GM12892 (cell line): ENCODE results near the gene CACHD1.

Experiments used
- DNase-seq: peaks from one replicate; pipeline ENCODE4 v3.0.0; 2011; ENCODE audit not compliant: insufficient read length
- FAIRE-seq: peaks from 2 replicates; lab custom pipeline; 2011; peaks lifted over from hg19 to GRCh38; lab: Jason Lieb, UNC
- POLR2A ChIP-seq: IDR thresholded peaks from 2 replicates; pipeline ENCODE4 v1.6.1; 2011; ENCODE audit warnings: low read depth, low read length, control low read depth
- POLR2AphosphoS5 ChIP-seq: IDR thresholded peaks from 2 replicates; pipeline ENCODE4 v1.6.1; 2011; ENCODE audit warnings: low read depth, low read length, control low read depth
- TAF1 ChIP-seq: IDR thresholded peaks from 2 replicates; pipeline ENCODE4 v1.6.1; 2011; ENCODE audit warnings: low read depth, mild to moderate bottlenecking, control low read depth, low read length, borderline replicate concordance

CACHD1 gene

DNA sequence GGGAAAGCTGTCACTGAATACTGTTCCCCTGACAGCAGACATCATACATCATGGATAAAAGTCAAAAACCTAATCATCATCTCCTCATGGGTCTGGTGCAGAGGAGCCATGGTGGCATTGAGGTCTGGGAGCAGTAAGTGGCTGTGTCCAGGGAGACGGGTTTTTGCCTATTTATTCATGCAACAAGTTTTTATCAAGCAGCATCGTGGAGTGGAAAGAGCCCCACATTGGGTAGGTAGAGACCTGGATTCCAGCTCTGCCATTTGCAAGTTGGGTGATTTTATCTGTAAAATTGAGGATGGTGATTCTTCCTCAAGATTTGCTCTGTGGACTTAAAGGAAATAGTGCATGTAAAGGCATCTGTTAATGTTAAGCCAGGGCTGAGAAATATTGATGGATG lies 4.2 kb downstream of the CACHD1 start:
- no peak for FAIRE-seq
- no peak for DNase-seq
- TF ChIP-seq POLR2A, result no peak
- TF ChIP-seq POLR2AphosphoS5, result no peak
- no peak for TF ChIP-seq TAF1

DNA sequence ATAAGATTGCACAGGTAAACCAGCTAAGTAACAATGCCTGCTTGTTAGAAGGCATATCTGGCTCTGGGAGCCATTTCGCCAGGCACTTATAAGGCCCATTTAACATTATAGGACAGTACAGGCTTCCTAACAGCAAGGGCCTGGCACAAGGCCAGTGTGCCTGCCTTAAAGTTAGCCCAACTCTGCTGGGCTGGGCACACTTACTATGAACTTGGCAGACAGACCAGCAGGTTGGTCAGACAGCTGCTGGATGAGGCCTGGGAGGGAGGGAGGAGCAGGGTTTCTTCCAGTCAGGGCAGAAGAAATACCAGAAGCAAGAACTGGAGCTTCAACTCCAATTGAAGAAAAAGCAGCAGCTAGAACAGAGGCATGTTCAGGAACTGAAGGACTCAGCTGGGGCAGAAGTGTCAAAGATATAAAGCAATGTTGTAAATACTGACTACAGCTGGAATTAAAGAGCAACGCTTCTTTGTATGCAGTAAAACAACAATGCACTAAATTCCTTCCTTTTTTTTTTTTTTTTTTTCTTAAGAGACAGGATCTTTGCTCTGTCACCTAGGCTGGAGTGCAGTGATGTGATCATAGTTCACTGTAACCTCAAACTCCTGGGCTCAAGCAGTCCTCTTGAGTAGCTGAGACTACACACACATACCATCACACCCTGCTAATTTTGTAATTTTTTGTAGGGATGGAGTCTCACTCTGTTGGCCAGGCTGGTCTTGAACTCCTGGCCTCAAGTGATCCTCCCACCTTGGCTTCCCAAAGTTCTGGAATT lies 4.9 kb downstream of the CACHD1 start:
- FAIRE-seq (no peak), DNase-seq (no peak)
- no peak for TF ChIP-seq POLR2A
- TF ChIP-seq POLR2AphosphoS5, result no peak
- no peak for TF ChIP-seq TAF1

DNA sequence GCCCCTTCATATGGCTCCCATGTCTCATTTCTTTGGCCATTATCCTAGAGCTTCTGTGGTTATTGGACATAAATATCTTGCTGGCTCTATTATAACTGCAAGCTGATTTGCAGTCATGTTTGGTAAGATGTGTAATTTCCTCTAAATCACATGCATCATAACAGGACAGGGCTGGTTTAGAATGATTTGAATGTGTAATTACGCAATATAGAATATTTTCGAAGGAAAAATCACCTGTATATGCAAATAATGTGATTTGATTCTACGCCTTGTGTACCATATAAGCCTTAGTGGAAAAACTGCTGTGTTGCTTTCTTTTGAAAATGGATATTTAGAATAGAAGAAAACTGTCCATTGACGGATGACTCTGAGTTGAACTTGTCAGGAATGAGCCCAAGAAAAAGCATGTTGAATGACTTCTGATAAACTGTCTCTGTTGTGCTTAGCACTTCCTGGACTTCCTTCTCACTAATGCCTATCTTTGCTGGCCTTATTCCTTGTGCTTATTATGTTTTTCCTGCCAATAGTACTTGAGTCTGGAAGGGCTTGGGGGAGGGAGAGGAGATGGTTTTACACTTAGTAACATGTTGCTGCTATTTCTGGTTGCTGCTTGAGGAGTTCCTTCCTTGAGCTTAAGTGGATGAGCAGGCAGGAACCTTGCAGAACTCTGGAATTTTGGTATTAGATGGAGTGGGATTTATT lies 6.5 kb downstream of the CACHD1 start:
- TF ChIP-seq POLR2AphosphoS5 (no peak), TAF1 (no peak), POLR2A (no peak)
- no peak for FAIRE-seq
- no peak for DNase-seq

DNA sequence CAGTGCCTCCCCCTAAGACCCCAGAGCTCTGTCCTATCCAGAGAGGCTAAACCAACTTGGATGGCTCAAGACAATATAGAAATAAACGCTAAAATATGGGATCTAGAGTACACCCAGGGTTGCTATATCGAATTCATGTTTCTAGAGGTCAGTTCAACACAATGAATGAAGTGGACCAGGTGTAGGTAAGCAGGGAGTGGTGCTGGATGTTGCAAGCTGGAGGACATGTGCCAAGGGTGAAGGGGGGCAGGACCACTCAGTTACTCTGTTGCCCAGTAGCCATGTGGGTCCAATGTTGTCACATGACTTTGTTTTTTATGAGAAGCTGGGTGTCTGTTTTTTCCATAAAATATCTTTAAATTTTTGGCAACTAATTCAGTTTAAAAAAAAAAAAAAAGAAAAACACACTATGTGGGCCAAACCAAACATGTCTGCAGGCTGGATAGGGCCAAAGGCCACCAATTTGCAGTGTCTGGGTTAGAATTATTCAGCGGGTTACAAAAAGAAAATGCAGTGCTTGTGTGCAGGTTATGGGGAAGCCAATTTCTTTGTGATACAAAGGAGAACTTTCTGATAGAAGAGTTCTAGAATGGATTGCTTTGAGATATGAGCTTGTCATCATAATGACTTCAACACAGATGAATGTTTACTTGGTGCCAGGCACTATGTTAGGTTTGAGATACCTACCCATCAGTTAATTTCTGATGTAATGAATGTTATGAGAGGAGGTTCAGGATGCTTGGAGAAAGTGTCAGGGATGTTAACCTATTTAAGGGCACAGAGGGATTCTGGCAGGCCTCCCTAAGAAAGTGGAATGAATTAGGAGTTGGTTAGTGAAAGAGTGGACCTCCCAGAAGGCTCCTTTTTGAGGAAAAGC lies 8.9 kb downstream of the CACHD1 start:
- FAIRE-seq (no peak), DNase-seq (no peak)
- no peak for TF ChIP-seq POLR2A
- TF ChIP-seq POLR2AphosphoS5, result no peak
- TF ChIP-seq TAF1, result no peak

DNA sequence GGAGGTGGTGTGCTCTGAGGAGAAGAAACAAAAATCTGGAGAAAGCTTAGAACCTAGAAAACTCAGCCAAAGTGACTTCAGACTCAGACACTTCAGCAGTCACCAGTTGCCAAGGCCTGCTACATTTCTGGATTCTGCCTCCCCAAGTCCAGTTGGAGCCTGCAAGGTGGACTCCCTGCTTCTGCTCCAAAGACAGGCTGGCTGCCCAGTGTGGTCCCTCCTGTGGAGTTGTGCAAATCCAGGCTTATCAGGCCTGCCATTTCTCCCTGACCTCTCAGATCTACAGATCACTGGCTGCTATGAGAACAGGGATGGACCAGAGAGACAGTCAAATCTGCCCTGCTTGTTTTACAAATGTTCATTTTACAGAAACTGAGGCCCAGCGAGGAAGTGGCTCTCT lies 9.9 kb downstream of the CACHD1 start:
- no peak for TF ChIP-seq POLR2AphosphoS5
- TF ChIP-seq POLR2A, result no peak
- no peak for TF ChIP-seq TAF1
- FAIRE-seq (no peak), DNase-seq (no peak)

DNA sequence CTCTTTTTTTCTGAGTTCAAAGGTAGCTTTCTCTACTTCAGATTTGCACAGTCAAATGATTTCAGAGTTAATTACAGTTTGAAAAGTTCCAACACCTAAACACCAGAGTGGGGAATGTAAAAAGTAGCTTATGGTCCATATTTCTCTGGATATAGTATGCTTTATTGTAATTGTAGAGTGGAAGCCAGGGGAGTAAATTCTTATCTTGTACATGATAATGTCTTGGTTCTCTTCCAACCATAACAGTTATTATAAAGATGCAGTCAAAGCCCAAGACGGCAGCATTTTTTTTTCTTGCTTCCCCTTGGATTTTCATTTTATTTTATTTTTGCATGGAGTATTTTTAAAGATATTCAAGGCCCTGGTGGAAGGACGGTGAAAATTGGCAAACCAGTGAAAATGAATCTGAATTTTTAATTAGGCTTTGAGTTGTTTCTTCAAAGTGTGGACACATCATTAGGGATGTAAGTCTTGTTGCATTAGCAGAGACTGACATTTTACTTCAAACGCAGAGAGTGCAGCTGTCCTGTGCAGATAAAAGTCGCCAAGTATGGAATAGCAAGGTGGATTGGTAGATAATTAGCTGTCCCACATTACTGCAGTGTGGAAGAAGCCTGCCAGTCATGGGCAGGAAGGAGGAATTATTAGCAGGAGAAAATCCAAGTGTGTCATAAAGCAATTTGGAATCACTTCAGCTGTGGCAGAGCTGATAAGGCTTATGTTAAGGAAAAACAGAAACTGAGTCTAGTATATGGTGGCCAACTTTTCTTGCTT lies 11.3 kb downstream of the CACHD1 start:
- FAIRE-seq (no peak), DNase-seq (no peak)
- no peak for TF ChIP-seq POLR2A
- TF ChIP-seq TAF1, result no peak
- no peak for TF ChIP-seq POLR2AphosphoS5

DNA sequence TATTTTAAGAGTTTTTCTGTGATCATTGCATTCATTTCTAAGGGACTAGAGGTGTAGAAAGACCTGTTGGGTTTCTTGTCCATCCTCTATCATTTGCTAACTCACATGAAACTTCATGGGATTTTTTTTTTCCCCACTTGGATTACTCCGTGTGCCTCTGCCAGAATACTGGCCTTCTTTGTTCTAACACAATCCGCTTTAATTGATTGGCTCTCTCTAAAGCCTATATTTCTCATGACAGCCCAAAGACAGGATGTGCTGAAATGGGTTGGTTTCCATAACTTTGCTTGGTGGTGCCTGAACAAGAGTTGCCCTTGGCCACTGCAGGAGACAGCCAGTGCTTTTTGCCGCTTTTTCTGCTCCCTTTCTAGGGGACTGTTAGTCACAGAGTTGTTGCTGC lies 12.2 kb downstream of the CACHD1 start:
- TF ChIP-seq POLR2AphosphoS5, result no peak
- TF ChIP-seq TAF1, result no peak
- no peak for TF ChIP-seq POLR2A
- DNase-seq, result no peak
- FAIRE-seq, result no peak

DNA sequence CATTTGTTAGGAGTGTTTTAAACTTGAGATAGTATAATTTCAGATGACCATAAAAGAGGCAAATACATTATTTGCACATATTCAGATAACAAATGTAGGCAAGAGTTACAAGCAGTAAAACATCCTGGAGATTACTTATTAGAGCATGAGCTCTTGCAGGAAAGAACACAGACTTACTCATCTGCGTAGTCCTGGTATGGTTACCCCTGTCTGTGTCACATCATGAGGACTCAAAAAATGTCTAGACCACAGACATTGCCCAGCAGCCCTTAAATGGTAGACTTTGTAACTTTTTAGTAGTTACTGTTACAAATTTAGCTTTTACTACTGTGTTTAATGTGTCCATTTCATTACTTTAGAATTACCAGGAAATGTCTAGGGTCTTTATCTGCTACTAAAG lies 12.8 kb downstream of the CACHD1 start:
- TF ChIP-seq TAF1 (no peak), POLR2A (no peak), POLR2AphosphoS5 (no peak)
- DNase-seq (no peak), FAIRE-seq (no peak)

DNA sequence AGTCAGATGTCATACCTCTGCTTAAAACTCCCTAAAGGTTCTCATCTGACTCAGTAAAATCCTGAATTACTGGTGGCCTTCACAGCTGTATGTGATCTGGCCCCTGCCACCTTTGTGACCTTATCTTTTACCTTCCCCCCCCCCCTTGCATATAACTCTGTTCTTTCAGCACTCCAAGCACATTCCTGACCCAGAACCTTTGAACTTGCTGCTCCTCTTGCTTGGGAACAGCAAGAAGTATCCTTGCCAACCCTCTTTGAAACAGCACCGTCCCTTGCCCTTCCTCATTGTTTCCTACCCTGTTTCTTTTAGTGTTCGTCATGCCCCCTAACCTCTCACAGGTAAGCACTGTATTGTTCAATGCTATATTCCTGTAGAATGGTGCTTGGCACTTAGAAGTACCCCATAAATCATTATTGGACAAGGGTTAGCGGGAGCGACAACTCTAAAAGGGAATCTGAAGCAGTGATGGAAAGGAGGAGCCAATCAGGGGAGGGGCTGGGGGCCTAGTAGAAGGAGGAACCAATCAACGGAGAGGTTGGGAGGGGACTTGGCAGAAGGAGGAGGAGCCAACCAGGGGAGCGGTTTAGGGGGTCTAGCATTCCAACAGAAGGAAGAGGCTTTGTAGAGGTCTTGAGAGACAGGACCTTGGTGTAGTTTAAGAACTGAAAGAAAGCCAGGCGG lies 13.9 kb downstream of the CACHD1 start:
- FAIRE-seq, result no peak
- TF ChIP-seq POLR2AphosphoS5, result no peak
- no peak for TF ChIP-seq TAF1
- TF ChIP-seq POLR2A, result no peak
- DNase-seq, result no peak

DNA sequence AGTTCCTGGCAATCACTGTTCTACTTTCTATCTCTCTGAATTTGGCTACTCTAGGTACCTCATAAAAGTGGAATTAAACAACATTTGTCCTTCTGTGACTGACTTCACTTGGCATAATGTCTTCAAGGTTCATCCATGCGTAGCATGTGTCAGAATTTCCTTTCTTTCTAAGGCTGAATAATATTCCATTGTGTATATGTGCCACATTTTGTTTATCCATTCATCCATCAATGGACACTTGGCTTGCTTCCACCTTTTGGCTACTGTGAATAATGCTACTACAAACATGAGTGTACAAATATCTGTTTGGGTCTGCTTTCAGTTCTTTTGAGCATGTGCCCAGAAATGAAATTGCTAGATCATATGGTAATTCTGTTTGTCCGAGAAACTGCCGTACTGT lies 14.7 kb downstream of the CACHD1 start:
- TF ChIP-seq POLR2AphosphoS5 (no peak), TAF1 (no peak), POLR2A (no peak)
- FAIRE-seq (no peak), DNase-seq (no peak)

DNA sequence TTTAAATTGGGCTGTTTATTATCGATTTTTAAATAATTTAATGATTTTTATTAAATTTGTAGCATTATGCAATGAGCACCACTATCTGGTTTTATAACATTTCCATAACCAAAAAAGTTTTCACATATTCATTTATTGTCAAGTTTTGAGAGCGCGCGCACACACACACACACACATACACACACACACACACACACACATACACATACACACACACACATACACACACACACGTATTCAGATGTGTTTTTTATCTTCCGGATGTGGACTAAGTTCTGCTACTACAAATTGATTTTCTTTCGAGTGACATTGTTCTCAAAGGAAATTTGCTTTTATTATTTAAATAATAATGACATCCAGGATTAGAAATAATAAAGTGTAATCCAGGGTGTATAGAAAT lies 16.3 kb downstream of the CACHD1 start:
- TF ChIP-seq POLR2A (no peak), TAF1 (no peak), POLR2AphosphoS5 (no peak)
- DNase-seq (no peak), FAIRE-seq (no peak)

DNA sequence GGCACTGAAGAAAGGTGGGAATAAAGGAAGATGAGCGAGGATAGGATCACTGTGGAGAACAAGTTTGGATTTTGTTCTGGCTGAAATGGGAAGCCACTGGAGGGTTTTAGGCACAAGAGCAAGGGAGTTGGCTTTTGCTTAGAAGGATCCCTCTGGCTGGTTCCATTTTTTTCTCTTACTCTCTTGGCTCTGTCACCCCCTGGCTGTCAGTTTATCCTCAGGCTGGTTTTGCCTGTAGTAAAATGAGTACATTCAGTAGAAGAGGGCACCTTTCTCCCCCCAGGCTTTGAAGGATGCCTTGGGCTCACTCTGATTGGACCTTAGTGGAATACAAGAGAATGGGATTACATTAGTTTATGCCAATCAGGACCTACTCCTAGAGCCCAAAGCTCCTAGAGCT lies 17.1 kb downstream of the CACHD1 start:
- TF ChIP-seq POLR2A (no peak), TAF1 (no peak), POLR2AphosphoS5 (no peak)
- DNase-seq (no peak), FAIRE-seq (no peak)
